GM19467 (cell line): ENCODE measurements around the gene FOXE3.

Experiments used
- ATAC-seq: cut with Tn5 transposase; IDR thresholded peaks from one replicate; pipeline ENCODE4 v1.9.1; 2021; ENCODE audit warnings: mild to moderate bottlenecking, moderate library complexity; ENCODE audit not compliant: unreplicated experiment

FOXE3 gene

GRCh38 chr1:47415728-47416318, at the start of gene FOXE3:
FOXE3 (plus strand) TSS chr1:47416285; CDS start chr1:47416316, 31 bp downstream.
- no peak for ATAC-seq

GRCh38 chr1:47367651-47368050, 48.4 kb upstream of the FOXE3 start:
- ATAC-seq = no peak

DNA sequence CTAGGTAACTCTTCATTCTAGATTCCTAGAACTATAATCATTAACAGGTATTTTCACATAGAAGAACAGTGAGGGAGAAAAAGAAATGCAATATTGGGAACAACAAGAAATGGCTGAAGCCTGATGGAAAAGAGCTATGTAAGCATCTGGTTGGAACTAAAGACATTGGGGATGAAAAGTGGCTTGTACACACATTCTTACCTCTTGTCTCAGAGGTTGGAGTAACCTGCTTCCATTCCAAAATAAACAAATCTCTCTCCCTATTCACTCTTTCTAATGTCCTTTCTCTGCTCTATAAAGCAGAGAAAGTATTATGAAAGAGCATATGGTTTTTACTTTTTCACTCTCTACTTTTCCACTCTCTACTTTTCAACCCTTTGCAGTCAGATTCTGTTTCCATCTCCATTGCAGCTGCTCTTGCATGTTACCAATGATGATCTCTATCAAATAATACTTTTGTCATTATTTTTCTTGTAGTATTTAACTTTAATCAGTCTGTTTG, 45.0 kb upstream of the FOXE3 start:
- ATAC-seq = no peak

DNA sequence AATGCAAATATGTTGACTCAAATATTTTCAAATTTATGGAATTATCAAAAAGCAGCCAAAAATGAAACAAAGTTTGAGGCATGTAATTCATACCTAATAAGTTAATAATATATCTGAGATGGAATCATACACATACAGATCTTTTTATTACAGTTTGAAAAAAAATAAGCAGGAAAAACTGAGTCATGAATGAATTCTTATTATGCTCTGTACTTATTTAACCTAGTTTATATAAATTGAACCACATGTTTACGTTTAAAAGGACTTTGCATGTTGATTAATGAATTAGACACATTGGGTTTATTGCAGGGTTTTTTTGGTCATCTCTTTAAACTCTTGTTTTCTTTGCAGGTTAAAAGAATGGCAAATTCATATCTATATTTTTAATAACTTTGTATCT, 41.6 kb upstream of the FOXE3 start:
- no peak for ATAC-seq

GRCh38 chr1:47378147-47378546, 37.9 kb upstream of the FOXE3 start:
- ATAC-seq = no peak

DNA sequence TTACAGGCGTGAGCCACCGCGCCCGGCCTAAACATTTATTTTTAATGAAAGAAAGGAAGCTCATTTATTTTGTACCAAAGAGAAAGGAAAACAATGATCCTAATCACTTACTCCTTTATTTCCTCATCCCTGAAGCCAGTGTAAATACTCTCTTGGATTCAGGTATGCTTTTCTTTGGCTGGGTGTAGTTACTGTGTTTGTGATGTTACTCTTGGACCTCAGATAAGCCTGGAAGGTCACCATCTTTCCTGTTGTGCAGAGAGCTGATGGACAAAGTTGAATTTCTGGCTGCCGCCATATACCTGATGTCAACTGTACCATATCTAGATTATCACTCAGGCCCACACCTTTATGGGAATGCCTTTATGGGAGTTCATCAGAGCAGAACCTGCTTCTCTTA, 35.4 kb upstream of the FOXE3 start:
- no peak for ATAC-seq

DNA sequence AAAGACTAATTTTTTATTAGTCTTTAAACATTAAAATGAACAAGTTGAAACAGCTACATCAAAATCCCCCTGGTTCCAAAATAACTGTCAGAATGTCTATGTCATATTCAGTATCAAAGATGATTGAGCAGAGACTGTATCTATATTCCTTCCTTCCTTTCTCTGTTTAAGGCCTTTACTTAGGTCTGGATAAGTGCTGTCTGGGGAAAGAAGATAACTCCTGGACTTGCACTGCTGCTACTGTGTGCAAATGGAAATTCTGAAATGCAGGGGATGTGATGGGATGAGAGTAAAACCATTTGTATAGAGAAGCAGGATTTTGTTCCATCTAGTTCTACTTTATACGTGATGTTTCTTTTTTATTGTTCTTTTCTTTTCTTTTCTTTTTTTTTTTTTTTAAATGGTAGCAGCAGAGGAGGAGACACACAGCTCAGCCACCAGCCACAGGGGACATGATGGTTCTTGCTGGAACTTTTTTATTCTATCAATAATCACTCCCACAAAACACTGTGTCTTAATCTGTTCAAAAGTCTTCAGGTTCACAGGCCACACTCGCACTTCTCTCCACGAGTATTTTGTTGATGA, 33.6 kb upstream of the FOXE3 start:
- ATAC-seq = no peak

DNA sequence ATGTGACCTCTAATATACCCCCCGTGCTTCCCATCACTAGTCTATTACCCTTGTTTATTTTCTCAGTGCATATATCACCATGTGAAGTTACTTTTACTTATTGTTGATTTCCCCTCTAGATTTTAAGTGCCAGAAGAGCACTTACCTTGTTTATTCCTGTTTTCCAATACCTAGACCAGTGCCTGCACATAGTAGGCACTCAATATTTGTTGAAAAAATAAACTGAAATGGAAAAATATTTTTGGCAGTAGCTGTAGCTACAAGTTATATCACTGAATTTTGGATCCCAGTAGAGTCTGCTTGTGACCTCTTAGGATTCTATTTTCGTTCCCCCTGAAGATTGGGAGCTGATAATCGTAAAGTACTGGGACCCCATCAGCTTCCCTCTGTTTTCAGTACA, 32.0 kb upstream of the FOXE3 start:
- no peak for ATAC-seq

GRCh38 chr1:47385020-47385419, 31.1 kb upstream of the FOXE3 start:
- ATAC-seq = no peak

DNA sequence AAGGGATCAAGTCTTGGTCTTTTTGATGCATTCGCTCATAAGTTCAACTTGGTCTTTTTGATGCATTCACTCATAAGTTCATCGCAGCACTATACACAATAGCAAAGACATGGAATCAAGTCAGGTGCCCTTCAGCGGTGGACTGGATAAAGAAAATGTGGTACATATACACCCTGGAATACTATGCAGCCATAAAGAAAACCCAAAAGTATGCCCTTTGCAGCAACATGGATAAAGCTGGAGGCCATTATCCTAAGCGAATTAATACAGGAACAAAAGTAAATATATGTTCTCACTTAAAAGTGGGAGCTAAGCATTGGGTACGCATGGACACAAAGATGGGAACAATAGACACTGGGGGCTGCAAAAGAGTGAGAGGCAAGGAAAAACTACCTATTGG, 29.8 kb upstream of the FOXE3 start:
- no peak for ATAC-seq

DNA sequence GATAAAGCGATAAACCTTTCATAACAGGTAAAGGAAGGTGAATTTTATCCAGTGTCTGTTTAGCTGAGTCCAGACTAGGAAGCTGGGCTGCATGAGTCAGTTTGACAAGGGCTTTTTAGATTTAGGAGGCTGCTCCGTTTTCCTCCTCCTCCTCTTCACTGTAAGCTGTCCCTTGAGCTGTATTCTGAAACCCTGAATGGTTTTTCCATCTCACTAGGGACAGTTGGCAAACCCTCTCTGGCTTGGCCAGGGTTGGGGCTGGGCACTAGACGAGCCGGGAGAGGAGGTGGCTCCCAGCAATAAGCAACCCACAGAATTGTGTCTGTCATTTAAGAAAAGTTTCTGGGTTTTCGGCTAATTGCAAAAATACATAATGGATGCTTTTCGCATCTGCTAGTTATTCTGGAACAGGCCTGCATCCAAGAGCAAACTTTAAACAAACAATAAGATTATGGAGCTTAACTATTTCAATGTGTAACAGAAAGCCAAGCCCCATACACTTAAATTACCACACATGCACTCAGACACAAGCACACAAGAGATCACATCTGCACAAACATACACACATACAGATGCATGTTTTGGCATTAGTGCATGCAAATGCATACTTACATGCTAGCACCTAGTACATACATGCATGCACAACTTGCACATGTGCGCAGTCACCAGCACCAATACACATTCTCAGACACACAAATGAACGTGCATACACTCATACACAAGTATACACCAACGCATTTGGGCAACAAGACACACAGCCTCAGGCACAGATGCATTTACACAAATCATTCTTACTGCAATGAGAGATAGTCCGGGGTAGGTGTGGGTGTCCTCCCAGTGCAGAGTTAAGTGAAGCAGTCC, 27.8 kb upstream of the FOXE3 start:
- no peak for ATAC-seq

DNA sequence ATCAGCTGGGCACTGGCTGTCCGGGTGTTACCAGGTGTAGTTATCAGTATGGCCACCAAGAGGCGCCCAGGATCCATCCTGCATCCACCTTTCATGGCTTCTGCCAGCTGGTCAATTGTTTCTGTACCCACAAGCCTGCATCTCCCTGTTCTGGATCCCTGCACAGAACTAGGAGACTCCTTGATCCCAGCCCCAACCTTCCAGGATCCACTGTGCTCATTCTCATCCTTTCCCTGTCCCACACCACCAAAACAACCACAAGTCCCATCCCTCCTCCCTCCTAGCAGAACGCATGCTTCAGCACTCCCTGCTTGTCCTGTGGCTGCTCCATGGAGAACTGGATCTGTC, 27.2 kb upstream of the FOXE3 start:
- no peak for ATAC-seq

GRCh38 chr1:47389731-47390130, 26.4 kb upstream of the FOXE3 start:
- no peak for ATAC-seq

DNA sequence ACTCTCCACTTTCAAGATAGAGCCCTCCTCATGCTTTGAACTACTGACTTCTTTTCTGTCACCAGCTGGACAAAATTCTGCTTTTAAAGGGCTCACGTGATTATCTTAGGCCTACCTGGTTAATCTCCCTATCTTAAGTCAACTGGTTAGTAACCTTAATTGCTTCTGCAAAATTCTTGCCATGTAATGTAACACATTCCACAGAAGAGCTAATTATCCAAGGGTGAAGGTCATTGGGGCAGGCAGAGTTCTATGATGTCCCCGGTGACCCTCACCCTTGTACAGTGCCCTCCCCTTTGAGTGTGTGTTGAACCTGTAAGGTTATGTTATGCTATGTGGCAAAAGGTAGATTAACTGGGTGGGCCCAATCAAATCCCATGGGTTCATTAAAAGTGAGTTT, 25.2 kb upstream of the FOXE3 start:
- ATAC-seq = no peak

DNA sequence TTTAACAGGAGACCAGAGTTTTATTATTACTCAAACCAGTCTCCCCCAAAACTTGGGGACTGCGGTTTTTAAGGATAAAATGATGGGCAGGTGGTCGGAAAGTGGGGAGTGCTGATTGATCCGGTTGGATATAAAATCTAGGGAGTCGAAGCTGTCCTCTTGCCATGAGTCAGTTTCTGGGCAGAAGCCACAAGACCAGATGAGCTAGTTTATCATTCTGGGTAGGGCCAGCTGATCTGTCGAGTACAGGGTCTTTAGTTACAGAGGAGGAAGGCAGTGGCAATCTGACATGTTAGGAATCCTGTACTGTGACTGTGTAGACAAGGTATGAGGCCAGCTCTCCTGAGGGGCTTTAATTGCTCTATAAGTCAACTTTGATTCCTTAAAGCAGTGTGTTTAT, 22.9 kb upstream of the FOXE3 start:
- ATAC-seq = no peak

GRCh38 chr1:47395433-47395832, 20.7 kb upstream of the FOXE3 start:
- ATAC-seq = no peak

DNA sequence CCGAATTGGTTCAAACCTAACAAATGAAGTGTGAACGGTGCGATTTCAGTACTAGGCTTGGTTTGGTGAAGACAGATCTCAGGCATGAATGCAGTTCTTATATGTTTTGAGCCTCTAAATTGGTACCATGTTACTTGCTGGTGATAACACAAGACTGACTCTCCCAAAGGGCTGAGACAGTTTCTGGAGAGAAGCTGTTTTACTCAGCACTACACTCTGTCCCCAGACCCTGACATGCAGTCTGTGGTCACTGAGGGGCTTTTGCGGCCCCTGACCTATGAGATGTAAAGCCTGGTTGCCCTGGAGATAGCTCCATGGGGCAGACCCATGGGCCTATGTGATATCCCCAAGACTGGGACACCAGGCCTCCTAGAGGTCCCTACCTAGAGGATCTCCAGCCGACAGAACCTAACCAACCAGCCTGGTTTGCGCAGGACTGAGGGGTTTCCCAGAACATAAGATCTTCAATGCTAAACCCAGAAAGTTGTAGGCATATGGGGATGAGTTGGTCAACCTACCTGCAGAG, 19.4 kb upstream of the FOXE3 start:
- no peak for ATAC-seq

DNA sequence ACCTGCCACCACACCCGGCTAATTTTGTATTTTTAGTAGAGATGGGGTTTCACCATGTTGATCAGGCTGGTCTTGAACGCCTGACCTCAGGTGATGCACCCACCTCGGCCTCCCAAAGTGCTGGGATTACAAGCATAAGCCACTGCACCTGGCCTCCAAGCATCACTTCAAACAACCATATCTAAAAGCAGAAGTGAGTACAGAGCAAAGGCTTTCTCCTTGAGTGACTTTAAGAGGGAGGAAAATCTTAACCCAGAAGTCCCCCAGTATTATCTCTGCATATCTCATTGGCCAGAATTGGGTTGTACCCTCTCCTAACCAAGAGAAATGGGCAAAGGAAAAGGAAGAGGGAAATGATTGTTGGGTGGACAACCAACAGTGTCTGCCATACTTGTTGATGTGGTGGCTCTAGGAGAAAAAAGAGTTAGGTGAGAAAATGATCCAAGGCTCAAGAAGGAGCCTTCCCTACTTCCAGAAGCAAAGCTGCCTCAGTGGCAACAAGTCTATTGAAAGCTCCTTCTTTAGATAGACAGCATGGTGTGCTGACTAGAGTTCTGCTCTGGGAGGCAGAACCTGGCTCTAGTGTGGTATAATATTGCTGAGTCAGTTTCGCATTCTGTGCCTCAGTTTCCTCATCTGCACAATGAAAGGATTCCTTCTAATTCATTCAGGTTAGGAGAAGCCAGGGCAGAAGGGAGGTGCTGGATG, 16.8 kb upstream of the FOXE3 start:
- no peak for ATAC-seq

DNA sequence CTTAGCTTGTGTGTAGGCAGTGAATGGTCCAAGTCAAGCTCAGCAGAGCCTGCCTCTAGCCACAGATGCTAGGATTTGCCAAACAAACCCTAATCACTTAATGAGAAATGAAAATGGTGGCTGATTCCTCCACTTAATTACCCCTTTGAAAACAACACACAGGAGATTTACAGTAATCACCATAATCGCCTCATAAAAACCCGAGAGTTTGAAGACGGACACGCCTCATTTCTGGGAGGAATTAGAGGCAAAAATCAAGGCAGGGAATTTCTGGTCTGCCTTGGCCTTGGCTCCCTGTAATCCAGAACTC, 16.3 kb upstream of the FOXE3 start:
- no peak for ATAC-seq

DNA sequence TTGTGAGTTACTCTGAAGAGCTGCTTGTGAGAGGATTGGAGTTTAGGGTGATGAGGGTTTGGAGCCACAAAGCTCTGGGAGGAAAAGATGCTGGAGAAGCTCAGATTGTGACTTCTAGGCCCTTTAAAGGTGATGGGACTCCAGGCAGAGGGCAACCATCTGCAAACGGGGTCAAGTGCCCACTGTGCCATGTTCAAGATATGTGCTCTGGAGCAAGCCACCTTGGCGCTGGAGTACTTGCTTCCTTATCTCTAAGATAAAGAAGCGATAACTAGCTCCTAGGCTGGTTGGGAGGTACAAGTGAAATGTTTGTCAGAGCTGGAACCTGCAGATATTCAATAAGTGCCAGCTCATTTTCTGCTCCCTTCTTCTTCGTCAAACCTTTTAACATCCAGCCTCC, 14.3 kb upstream of the FOXE3 start:
- ATAC-seq = no peak

GRCh38 chr1:47402591-47402990, 13.5 kb upstream of the FOXE3 start:
- ATAC-seq = no peak
